K562 (cell line): ENCODE data around the gene IRF2BP1. TPM values are rescaled to one million over a fixed set of nuclear protein-coding genes. Genes with fewer than 3 reads are reported as not detected.

ENCODE experiments used
- ATF7 ChIP-seq: fragments of 450-650 bp; IDR thresholded peaks from 2 replicates; pipeline ENCODE4 v1.7.1; 2014; ENCODE audit warnings: mild to moderate bottlenecking, moderate library complexity
- KDM1A ChIP-seq, 2 experiments: fragments of 450-650 bp; IDR thresholded peaks; 2 replicates each; pipeline ENCODE4 v1.6.1; 2016; ENCODE audit warnings: mild to moderate bottlenecking in 2 of 2
- KLF10 ChIP-seq: fragments of 250-450 bp; sonication (Bioruptor Pico); IDR thresholded peaks from 2 replicates; pipeline ENCODE4 v1.6.1; 2021; ENCODE audit warnings: matching md5 sums
- MEF2A ChIP-seq: IDR thresholded peaks from 2 replicates; pipeline ENCODE4 v1.6.1; 2011; ENCODE audit warnings: low read depth, mild to moderate bottlenecking, low read length, moderate library complexity; ENCODE audit not compliant: control insufficient read depth
- NFYB ChIP-seq: IDR thresholded peaks from 2 replicates; pipeline ENCODE4 v1.6.1; 2011; ENCODE audit warnings: mild to moderate bottlenecking, moderate library complexity; ENCODE audit not compliant: insufficient read length; ENCODE audit errors: extremely low read depth
- NR2F6 ChIP-seq: fragments of 450-650 bp; formaldehyde crosslinking; IDR thresholded peaks from 2 replicates; pipeline ENCODE4 v1.4.0; 2020; ENCODE audit warnings: mild to moderate bottlenecking
- POU5F1 ChIP-seq: fragments of 150-350 bp; IDR thresholded peaks from 2 replicates; pipeline ENCODE4 v1.6.1; 2014; ENCODE audit warnings: borderline replicate concordance, low read length, low read depth, mild to moderate bottlenecking; ENCODE audit not compliant: partially characterized antibody
- RBFOX2 ChIP-seq: fragments of 200-400 bp; formaldehyde crosslinking; IDR thresholded peaks from 2 replicates; pipeline ENCODE4 v1.6.1; 2017; ENCODE audit warnings: low read depth, mild to moderate bottlenecking, low read length, moderate library complexity
- RBM14 ChIP-seq: fragments of 200-400 bp; formaldehyde crosslinking; IDR thresholded peaks from 2 replicates; pipeline ENCODE4 v1.6.1; 2018; ENCODE audit warnings: low read depth, mild to moderate bottlenecking, low read length, moderate library complexity, borderline replicate concordance; ENCODE audit not compliant: insufficient read depth
- TOE1 ChIP-seq, 2 experiments: fragments of 450-650 bp in 1 of 2; sonication (generic) in 1 of 2; formaldehyde crosslinking in 1 of 2; IDR thresholded peaks; 2 replicates each; pipeline versions ENCODE4 v1.7.1 to v1.8.0; 2016 to 2022; ENCODE audit warnings: borderline replicate concordance in 2 of 2, mild to moderate bottlenecking in 2 of 2, antibody characterized with exemption in 1 of 2, inconsistent platforms in 1 of 2, low read depth in 1 of 2, missing genetic modification reagents in 1 of 2, moderate library complexity in 1 of 2
- U2AF2 ChIP-seq: fragments of 200-400 bp; formaldehyde crosslinking; optimal IDR thresholded peaks from 2 replicates; pipeline ENCODE3; 2017; ENCODE audit warnings: low read depth, mild to moderate bottlenecking, low read length
- WHSC1 ChIP-seq: IDR thresholded peaks from one replicate; pipeline ENCODE4 v1.6.1; 2012; ENCODE audit warnings: low read length, control low read depth, inconsistent platforms
- ZNF324 ChIP-seq: fragments of 250-450 bp; sonication (Bioruptor Pico); IDR thresholded peaks from 2 replicates; pipeline ENCODE4 v1.4.0; 2020; ENCODE audit warnings: mild to moderate bottlenecking
- polyA plus RNA-seq, 8 experiments: library from polyadenylated mRNA; depleted of rRNA in 4 of 8; stranded (reverse) in 5 of 8; unstranded in 3 of 8; fragments of >200 nt; fragmentation: Nextera tagmentation in 2 of 8; fragmentation: Illumina TruSeq in 1 of 8; extraction: Ambion mirVana in 2 of 8; extraction: Trizol in 1 of 8; gene quantifications; 2 replicates each; pipeline versions ENCODE4 v1.2.1 to v1.2.3, GENCODE V29; 2011 to 2014; ENCODE audit warnings: inconsistent platforms in 1 of 8, missing spikeins in 1 of 8
- total RNA-seq, 7 experiments: library from RNA; depleted of rRNA in 6 of 7; stranded (reverse); fragments of >200 nt in 6 of 7; fragmentation: Illumina TruSeq in 2 of 7; extraction: Trizol in 2 of 7; gene quantifications; 2 replicates each; pipeline versions ENCODE4 v1.2.1 to v1.2.3, GENCODE V29; 2011 to 2021; ENCODE audit warnings: low replicate concordance in 1 of 7
- TF ChIP-seq, protein P1 (sequence below): sonication (generic); formaldehyde crosslinking; IDR thresholded peaks from 2 replicates; pipeline ENCODE4 v1.8.0; 2023; ENCODE audit warnings: mild to moderate bottlenecking, missing genetic modification reagents
- TF ChIP-seq, protein P2 (sequence below): fragments of 450-650 bp; formaldehyde crosslinking; IDR thresholded peaks from 2 replicates; pipeline ENCODE4 v1.4.0; 2020; ENCODE audit warnings: mild to moderate bottlenecking
- TF ChIP-seq, protein P3 (sequence below): sonication (generic); formaldehyde crosslinking; IDR thresholded peaks from 2 replicates; pipeline ENCODE4 v1.9.0; 2022; ENCODE audit warnings: mild to moderate bottlenecking, missing genetic modification reagents
- TF ChIP-seq, protein P4 (sequence below): sonication (generic); formaldehyde crosslinking; IDR thresholded peaks from 2 replicates; pipeline ENCODE4 v1.8.1; 2023; ENCODE audit warnings: mild to moderate bottlenecking, missing genetic modification reagents
- TF ChIP-seq, protein P5 (sequence below): fragments of 250-450 bp; sonication (Bioruptor Pico); IDR thresholded peaks from 2 replicates; pipeline ENCODE4 v1.5.0; 2020; ENCODE audit warnings: mild to moderate bottlenecking, borderline replicate concordance
- TF ChIP-seq, protein P6 (sequence below): fragments of 250-450 bp; sonication (Bioruptor Pico); IDR thresholded peaks from 2 replicates; pipeline ENCODE4 v1.8.0; 2021; ENCODE audit warnings: moderate library complexity, mild to moderate bottlenecking, inconsistent platforms

IRF2BP1 gene
- total and polyA plus RNA-seq, 9 of the 15 experiments (the other 6 are each of a cell fraction or from before 2014, with no cell fraction given): 0.61 to 35.9 (median 3.5) TPM

DNA sequence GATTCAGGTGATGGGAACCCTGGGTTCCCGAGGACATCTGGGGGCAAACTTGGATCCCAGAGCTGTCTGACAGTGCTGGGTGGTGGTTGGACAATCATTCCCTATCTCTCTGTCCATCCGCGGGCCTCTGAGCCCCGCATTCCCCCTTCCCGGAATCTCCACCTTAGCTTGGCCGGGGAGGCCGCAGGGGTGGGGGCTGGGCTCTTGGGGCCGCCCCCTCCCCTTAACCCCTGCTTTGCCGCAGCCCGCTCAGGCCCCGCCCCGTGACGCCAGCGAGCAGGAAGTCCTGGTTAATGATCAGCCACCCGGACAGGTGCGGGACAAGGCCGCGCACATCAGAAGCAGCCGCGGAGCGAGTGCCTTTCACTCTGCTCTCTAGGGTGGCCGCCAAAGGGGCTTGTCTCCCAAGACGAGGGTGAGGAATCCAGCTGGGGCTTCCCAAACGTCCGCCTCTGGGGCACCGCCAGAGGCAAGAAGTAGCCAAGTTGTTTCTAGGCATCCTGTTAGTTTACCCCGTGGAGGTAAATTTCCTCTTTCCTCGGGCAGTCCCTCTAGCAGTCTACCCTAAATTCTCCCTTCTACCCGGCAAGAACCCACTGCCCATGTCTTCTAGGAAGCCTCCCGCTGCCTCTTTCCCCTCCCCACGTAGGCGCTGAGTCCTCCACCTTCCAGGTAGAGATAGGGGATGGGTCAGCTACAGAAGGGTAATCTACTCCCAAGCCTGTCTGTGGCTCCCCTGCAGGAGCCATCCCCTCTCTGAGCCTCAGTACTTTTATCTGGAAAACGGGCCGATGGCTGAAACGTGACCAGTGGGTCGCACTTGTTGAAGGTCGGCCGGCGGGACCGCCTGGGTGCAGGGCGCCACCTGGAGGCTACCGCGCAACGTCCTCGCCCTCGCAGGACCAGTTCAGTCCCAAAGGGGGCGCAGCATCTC is 3.0 kb downstream of the IRF2BP1 start (continued):
- TF ChIP-seq, protein P1, sequence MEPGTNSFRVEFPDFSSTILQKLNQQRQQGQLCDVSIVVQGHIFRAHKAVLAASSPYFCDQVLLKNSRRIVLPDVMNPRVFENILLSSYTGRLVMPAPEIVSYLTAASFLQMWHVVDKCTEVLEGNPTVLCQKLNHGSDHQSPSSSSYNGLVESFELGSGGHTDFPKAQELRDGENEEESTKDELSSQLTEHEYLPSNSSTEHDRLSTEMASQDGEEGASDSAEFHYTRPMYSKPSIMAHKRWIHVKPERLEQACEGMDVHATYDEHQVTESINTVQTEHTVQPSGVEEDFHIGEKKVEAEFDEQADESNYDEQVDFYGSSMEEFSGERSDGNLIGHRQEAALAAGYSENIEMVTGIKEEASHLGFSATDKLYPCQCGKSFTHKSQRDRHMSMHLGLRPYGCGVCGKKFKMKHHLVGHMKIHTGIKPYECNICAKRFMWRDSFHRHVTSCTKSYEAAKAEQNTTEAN (CRISPR knock-in tag): peak; percentile 40; the same call in 1 of the 2 replicates
- peak; percentile 93 to 98 for TF ChIP-seq KDM1A (IDR thresholded peaks at IDR 0.05)
- TF ChIP-seq, protein P2, sequence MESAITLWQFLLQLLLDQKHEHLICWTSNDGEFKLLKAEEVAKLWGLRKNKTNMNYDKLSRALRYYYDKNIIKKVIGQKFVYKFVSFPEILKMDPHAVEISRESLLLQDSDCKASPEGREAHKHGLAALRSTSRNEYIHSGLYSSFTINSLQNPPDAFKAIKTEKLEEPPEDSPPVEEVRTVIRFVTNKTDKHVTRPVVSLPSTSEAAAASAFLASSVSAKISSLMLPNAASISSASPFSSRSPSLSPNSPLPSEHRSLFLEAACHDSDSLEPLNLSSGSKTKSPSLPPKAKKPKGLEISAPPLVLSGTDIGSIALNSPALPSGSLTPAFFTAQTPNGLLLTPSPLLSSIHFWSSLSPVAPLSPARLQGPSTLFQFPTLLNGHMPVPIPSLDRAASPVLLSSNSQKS (CRISPR knock-in tag): no peak
- TF ChIP-seq NR2F6 (CRISPR knock-in tag): no peak
- no peak for TF ChIP-seq WHSC1
- TF ChIP-seq ZNF324 (CRISPR knock-in tag): 0 out of 2 replicates have a peak, but pooled peaks have one; percentile 26
- TF ChIP-seq, protein P3, sequence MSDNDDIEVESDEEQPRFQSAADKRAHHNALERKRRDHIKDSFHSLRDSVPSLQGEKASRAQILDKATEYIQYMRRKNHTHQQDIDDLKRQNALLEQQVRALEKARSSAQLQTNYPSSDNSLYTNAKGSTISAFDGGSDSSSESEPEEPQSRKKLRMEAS (CRISPR knock-in tag): peak; percentile 81
- TF ChIP-seq U2AF2: no peak
- TF ChIP-seq ATF7: no peak
- TF ChIP-seq NFYB: no peak
- peak; percentile 81 for TF ChIP-seq TOE1 (IDR thresholded peaks at IDR 0.05; ENCODE audit: borderline replicate concordance)
- no peak for TF ChIP-seq TOE1 (CRISPR knock-in tag; IDR thresholded peaks at IDR 0.05; ENCODE audit: borderline replicate concordance, low read depth)
- TF ChIP-seq MEF2A: 0 out of 2 replicates have a peak, but pooled peaks have one; percentile 40
- TF ChIP-seq KLF10 (CRISPR knock-in tag): no peak
- TF ChIP-seq, protein P4, sequence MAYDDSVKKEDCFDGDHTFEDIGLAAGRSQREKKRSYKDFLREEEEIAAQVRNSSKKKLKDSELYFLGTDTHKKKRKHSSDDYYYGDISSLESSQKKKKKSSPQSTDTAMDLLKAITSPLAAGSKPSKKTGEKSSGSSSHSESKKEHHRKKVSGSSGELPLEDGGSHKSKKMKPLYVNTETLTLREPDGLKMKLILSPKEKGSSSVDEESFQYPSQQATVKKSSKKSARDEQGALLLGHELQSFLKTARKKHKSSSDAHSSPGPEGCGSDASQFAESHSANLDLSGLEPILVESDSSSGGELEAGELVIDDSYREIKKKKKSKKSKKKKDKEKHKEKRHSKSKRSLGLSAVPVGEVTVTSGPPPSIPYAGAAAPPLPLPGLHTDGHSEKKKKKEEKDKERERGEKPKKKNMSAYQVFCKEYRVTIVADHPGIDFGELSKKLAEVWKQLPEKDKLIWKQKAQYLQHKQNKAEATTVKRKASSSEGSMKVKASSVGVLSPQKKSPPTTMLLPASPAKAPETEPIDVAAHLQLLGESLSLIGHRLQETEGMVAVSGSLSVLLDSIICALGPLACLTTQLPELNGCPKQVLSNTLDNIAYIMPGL: peak; percentile 94; the same call in 1 of the 2 replicates
- TF ChIP-seq, protein P5, sequence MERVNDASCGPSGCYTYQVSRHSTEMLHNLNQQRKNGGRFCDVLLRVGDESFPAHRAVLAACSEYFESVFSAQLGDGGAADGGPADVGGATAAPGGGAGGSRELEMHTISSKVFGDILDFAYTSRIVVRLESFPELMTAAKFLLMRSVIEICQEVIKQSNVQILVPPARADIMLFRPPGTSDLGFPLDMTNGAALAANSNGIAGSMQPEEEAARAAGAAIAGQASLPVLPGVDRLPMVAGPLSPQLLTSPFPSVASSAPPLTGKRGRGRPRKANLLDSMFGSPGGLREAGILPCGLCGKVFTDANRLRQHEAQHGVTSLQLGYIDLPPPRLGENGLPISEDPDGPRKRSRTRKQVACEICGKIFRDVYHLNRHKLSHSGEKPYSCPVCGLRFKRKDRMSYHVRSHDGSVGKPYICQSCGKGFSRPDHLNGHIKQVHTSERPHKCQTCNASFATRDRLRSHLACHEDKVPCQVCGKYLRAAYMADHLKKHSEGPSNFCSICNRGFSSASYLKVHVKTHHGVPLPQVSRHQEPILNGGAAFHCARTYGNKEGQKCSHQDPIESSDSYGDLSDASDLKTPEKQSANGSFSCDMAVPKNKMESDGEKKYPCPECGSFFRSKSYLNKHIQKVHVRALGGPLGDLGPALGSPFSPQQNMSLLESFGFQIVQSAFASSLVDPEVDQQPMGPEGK (CRISPR knock-in tag): no peak
- peak; percentile 75 for TF ChIP-seq RBFOX2
- no peak for TF ChIP-seq RBM14
- TF ChIP-seq, protein P6, sequence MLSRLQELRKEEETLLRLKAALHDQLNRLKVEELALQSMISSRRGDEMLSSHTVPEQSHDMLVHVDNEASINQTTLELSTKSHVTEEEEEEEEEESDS: no peak
- TF ChIP-seq POU5F1: no peak
